Epidermal melanocyte (primary cell): ENCODE results near the gene DNAJB13.

ENCODE experiments used
- DNase-seq: peaks from one replicate; pipeline ENCODE4 v3.0.0; 2011; ENCODE audit warnings: low spot score; ENCODE audit not compliant: insufficient read length

DNAJB13 gene

GRCh38 chr11:74014880-74015279 lies 64.1 kb downstream of the DNAJB13 start:
- no peak for DNase-seq

GRCh38 chr11:74015919-74016684 lies 65.3 kb downstream of the DNAJB13 start:
- DNase-seq, result no peak

GRCh38 chr11:74017631-74018030 lies 66.8 kb downstream of the DNAJB13 start:
- no peak for DNase-seq

- no peak for DNase-seq
Measured at GRCh38 chr11:74018331-74019005, 67.6 kb downstream of the DNAJB13 start.

GRCh38 chr11:74019104-74019738 lies 68.4 kb downstream of the DNAJB13 start:
- DNase-seq, result no peak

- DNase-seq, result no peak
Measured at GRCh38 chr11:74019860-74020259, 69.0 kb downstream of the DNAJB13 start.
